Spleen (tissue), 7 donors: ENCODE data around the gene TMEM186.

Experiments used
- CTCF ChIP-seq, 11 experiments: fragments of 200-600 bp in 7 of 11; fragments of 450-650 bp in 4 of 11; sonication (generic) in 4 of 11; IDR thresholded peaks in 8 of 11; conservative IDR thresholded peaks in 3 of 11; 1 replicate in 7 of 11; 2 replicates in 4 of 11; pipeline versions ENCODE4 v1.4.0 to v1.8.0; 2016 to 2021; ENCODE audit warnings: antibody characterized with exemption in 11 of 11, inconsistent platforms in 4 of 11, mild to moderate bottlenecking in 1 of 11
- POLR2A ChIP-seq, 3 donors: fragments of 450-650 bp; IDR thresholded peaks; one replicate each; pipeline ENCODE4 v1.5.1; 2017; ENCODE audit warnings: antibody characterized with exemption in 3 of 3, mild to moderate bottlenecking in 1 of 3
- donor health status: DM: no; HTN: no; CAD: no; lungs with moderate emphysema.
- donor health status: DM: no; HTN: no; CAD: no.
- donor health status: DM: no; HTN: no; CAD: no.

GRCh38 chr16:8796469-8797363 lies 723 bp downstream of the TMEM186 start:
- TF ChIP-seq POLR2A (IDR thresholded peaks at IDR 0.05) = no peak
- TF ChIP-seq CTCF (IDR thresholded peaks at IDR 0.05 in 8 of 11, conservative IDR thresholded peaks at IDR 0.05 in 3 of 11) = no peak
